Thoracic aorta (tissue), 2 donors: ENCODE results near the gene TK2. TPM values are rescaled to one million over a fixed set of nuclear protein-coding genes. Genes with fewer than 3 reads are reported as not detected.

Source experiments
- ATAC-seq: fragments of 150-250 bp; one replicate; pipeline ENCODE4 v1.8.0; 2017; ENCODE audit warnings: low read depth; ENCODE audit not compliant: insufficient number of reproducible peaks, low FRiP score
- DNase-seq: peaks from one replicate; pipeline ENCODE4 v3.0.0-alpha.2; 2020; ENCODE audit warnings: low spot score
- H3K27ac ChIP-seq, 2 donors: fragments of 200-600 bp; sonication (generic); 1 replicate in 1 of 2; 2 replicates in 1 of 2; pipeline ENCODE4 v1.5.1; 2016; ENCODE audit warnings: mild to moderate bottlenecking in 2 of 2, moderate library complexity in 2 of 2
- H3K27me3 ChIP-seq: fragments of 200-600 bp; sonication (generic); replicated peaks from 2 replicates; pipeline ENCODE4 v1.6.0; 2016; ENCODE audit warnings: mild to moderate bottlenecking; ENCODE audit not compliant: insufficient read depth
- H3K36me3 ChIP-seq: fragments of 200-600 bp; sonication (generic); one replicate; pipeline ENCODE4 v1.5.1; 2016
- H3K4me1 ChIP-seq, 2 donors: fragments of 200-600 bp; sonication (generic); 1 replicate in 1 of 2; 2 replicates in 1 of 2; pipeline versions ENCODE4 v1.5.1 to v1.6.0; 2016; ENCODE audit warnings: low read depth in 2 of 2, mild to moderate bottlenecking in 1 of 2; ENCODE audit not compliant: control insufficient read depth in 1 of 2
- H3K4me3 ChIP-seq: fragments of 200-600 bp; sonication (generic); 2 replicates; pipeline ENCODE4 v1.5.1; 2016; ENCODE audit warnings: mild to moderate bottlenecking
- H3K9me3 ChIP-seq: fragments of 200-600 bp; sonication (generic); 2 replicates; pipeline ENCODE4 v1.5.1; 2016
- total RNA-seq, 2 donors: library from RNA; depleted of rRNA; stranded (reverse); fragments of >200 nt; gene quantifications; one replicate each; pipeline versions ENCODE4 v1.1.0 to v1.2.3, GENCODE V29; 2016
- TF ChIP-seq, protein P1 (sequence below): fragments of 200-600 bp; sonication (generic); IDR thresholded peaks from one replicate; pipeline ENCODE4 v1.5.1; 2019; ENCODE audit warnings: antibody characterized with exemption

TK2 gene
- total RNA-seq, 2 donors from 2014 or later, result 41.7 to 55.5 TPM

DNA sequence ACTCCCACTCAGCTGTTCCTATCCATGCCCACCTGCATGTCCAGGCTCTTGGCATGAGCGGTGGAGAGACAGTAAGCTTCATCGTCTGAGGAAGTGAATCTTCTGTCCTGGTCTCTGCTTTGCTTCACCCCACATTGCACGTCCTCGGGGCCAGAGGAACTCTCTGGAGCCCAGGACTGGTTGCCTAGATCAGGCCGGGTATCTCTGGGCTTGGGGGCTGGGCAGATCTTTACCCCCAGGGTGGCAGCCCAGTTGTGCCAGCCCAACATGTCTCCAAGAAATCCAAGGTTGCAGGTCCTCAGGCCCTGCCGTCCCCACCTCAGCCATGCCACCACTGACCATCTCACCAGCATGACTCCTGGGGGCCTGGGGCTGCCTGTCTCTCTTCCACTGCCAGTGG, 64.5 kb downstream of the TK2 start:
- no peak for DNase-seq

DNA sequence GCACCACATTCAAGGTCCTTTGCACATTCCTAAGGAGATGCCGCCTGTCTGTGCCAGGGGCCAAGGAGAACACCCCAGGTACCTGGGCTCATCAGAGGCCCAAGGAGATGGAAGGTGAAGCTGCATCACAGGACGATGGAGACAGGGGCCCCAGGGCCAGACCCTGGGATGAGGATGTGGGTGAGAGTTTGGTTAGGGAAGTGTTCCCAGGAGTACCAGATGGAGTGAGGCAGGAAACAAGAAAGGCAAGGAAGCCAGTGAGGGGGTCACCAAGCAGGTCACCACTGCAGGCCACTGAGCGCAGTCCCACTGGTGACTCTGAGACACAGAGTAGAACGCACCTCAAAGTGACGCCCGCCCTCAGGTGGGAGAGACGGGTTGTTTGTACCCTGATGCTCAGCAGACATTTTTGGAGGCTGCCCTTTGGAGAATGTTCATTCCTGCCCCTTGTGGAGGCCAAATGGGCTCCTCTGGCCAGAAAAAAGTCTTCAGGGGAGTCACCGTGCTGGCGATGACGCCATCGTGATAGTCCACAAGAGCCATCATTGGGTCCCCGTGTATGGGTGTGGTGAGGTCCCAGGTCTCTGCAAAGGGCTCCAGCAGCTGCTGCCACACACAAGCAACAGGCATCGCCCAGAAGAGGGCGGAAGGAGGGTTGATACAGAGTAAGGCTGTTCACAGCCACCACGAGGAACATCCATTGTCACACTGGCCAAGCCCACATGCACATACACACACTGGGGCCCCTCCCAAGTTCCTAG, 65.3 kb downstream of the TK2 start:
- no peaks in the 10 kb centered on the region for H3K9me3 ChIP-seq
- TF ChIP-seq, protein P1, sequence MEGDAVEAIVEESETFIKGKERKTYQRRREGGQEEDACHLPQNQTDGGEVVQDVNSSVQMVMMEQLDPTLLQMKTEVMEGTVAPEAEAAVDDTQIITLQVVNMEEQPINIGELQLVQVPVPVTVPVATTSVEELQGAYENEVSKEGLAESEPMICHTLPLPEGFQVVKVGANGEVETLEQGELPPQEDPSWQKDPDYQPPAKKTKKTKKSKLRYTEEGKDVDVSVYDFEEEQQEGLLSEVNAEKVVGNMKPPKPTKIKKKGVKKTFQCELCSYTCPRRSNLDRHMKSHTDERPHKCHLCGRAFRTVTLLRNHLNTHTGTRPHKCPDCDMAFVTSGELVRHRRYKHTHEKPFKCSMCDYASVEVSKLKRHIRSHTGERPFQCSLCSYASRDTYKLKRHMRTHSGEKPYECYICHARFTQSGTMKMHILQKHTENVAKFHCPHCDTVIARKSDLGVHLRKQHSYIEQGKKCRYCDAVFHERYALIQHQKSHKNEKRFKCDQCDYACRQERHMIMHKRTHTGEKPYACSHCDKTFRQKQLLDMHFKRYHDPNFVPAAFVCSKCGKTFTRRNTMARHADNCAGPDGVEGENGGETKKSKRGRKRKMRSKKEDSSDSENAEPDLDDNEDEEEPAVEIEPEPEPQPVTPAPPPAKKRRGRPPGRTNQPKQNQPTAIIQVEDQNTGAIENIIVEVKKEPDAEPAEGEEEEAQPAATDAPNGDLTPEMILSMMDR, result no peak
- peaks cover 17 to 33% of the 10 kb centered on the region in 2 donors for H3K4me1 ChIP-seq
- no peaks in the 10 kb centered on the region for H3K27me3 ChIP-seq
- no peak overlapping the region for H3K4me3 ChIP-seq
- H3K36me3 ChIP-seq, result no peaks in the 10 kb centered on the region
- no peak for DNase-seq
- H3K27ac ChIP-seq, result no peak overlapping the region
- no peak for ATAC-seq

More for the DNA sequence above, 64.5 kb downstream of the TK2 start:
- Histone ChIP-seq H3K36me3 (no peaks in the 10 kb centered on the region), H3K9me3 (no peaks in the 10 kb centered on the region), H3K4me1 (peaks cover 17 to 33% of the 10 kb centered on the region in 2 donors), H3K27me3 (no peaks in the 10 kb centered on the region), H3K4me3 (no peak overlapping the region), H3K27ac (no peak overlapping the region)
- no peak for ATAC-seq
- TF ChIP-seq, protein P1, result no peak

DNA sequence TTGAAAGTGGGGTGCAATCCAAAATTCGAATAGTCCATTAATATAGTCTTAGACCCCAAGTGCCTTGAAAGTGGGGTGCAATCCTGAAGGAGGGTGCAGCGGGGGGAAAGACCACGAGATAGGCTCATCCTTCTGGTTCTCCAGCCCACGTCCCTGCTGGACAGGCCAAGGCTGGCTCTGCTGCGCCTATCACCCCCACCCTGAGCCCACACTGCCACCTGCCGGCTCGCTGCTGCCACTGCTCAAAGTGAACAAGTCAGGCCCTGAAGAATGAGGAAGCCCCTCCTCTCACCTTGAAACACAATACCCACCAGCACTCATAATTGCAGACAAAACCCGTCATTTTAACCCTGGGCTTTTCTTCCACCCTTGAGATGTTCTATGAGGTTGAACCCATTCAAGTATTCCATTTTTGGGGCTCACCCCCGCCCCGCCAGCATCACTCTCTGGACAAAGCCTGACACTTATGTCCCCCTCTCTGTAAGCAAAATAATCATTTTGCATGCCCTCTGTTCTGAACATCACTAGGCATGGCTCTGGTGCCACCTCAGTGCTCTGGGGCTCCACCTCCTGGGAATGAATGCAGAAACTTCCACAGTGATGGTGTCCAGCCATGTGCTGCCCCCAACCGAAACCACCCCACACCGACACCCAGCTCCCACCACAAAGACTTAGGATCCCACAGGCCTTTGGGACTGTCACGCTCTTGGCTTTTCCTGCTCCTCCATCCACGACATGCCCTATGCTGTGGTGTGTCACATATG, 66.1 kb downstream of the TK2 start:
- TF ChIP-seq, protein P1, result peak; percentile 91
- Histone ChIP-seq H3K4me3 (no peak overlapping the region), H3K27ac (no peak overlapping the region), H3K36me3 (no peaks in the 10 kb centered on the region), H3K4me1 (peaks cover 17 to 35% of the 10 kb centered on the region in 2 donors), H3K9me3 (no peaks in the 10 kb centered on the region), H3K27me3 (no peaks in the 10 kb centered on the region)
- ATAC-seq (peak; percentile 62), DNase-seq (no peak)

DNA sequence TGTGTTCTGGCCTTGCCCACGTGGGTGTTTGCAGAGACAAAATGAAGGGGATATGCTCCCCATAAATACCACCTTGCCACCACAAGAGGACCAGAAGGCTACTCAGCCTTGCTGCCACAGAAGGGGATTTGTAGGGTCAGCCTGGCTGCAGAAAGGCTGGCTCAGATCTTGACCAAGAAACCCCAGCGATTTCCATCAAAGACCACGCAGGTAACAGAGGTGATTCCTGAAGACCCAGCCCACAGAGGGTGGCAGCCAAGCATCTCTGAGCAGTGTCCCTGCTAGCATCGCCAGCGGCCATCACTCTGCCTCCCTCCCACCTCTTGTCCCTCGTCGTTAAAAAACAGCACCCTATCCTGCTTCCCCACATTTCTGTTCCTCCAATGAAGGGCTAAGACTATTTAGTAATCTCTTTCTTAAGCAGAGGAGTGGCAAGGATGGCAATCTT, 68.0 kb downstream of the TK2 start:
- TF ChIP-seq, protein P1, result no peak
- Histone ChIP-seq H3K27ac (no peak overlapping the region), H3K4me3 (no peak overlapping the region), H3K36me3 (no peaks in the 10 kb centered on the region), H3K4me1 (peaks cover 7 to 27% of the 10 kb centered on the region in 2 donors), H3K27me3 (no peaks in the 10 kb centered on the region), H3K9me3 (no peaks in the 10 kb centered on the region)
- ATAC-seq (no peak), DNase-seq (no peak)
